ENCODE measurements around the gene ZNRF2.

DNA sequence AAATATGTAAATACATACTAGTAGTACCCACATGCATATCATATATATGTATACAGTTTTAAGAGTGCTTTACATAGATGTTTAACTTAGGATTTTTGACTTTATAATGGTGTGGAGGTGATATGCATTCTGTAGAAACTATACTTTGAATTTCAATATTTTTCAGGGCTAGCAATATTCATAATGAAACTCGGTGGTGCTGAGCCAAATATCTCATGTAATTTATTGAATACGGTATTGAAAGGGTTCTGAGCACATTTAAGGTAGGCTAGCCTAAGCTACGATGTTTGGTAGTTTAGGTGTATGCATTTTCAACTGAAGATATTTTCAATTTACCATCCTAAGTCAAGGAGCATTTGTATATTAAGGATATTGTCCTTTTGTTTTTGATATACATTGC, 36.0 kb downstream of the ZNRF2 start:
- TF ChIP-seq POLR2A (IDR thresholded peaks at IDR 0.05; ENCODE audit: low read depth, low read length), result no peak
- TF ChIP-seq, protein P1, sequence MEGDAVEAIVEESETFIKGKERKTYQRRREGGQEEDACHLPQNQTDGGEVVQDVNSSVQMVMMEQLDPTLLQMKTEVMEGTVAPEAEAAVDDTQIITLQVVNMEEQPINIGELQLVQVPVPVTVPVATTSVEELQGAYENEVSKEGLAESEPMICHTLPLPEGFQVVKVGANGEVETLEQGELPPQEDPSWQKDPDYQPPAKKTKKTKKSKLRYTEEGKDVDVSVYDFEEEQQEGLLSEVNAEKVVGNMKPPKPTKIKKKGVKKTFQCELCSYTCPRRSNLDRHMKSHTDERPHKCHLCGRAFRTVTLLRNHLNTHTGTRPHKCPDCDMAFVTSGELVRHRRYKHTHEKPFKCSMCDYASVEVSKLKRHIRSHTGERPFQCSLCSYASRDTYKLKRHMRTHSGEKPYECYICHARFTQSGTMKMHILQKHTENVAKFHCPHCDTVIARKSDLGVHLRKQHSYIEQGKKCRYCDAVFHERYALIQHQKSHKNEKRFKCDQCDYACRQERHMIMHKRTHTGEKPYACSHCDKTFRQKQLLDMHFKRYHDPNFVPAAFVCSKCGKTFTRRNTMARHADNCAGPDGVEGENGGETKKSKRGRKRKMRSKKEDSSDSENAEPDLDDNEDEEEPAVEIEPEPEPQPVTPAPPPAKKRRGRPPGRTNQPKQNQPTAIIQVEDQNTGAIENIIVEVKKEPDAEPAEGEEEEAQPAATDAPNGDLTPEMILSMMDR (IDR thresholded peaks at IDR 0.05; ENCODE audit: extremely low read depth in 1 of 2, insufficient read depth in 1 of 2, low read depth in 1 of 2, low read length in 2 of 2), result no peak
- TF ChIP-seq POLR2AphosphoS5 (IDR thresholded peaks at IDR 0.05; ENCODE audit: insufficient read depth, low read depth, low read length), result no peak
- TF ChIP-seq, protein P2, sequence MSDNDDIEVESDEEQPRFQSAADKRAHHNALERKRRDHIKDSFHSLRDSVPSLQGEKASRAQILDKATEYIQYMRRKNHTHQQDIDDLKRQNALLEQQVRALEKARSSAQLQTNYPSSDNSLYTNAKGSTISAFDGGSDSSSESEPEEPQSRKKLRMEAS (IDR thresholded peaks at IDR 0.05; ENCODE audit: insufficient read depth, insufficient read length), result no peak
- TF ChIP-seq EZH2 (IDR thresholded peaks at IDR 0.05; ENCODE audit: borderline replicate concordance, low read depth, low read length, severe bottlenecking), result no peak

Measured in endothelial cell of umbilical vein (primary cell).